Ishikawa (cell line): Measurements from ENCODE around the gene TEP1.

ENCODE experiments used
- CEBPB ChIP-seq: IDR thresholded peaks from 2 replicates; pipeline ENCODE4 v1.6.1; 2012
- CREB1 ChIP-seq: IDR thresholded peaks from 2 replicates; pipeline ENCODE4 v1.6.1; 2012; ENCODE audit warnings: low read depth
- EGR1 ChIP-seq: IDR thresholded peaks from 2 replicates; pipeline ENCODE4 v1.6.1; 2012
- EP300 ChIP-seq: IDR thresholded peaks from 2 replicates; pipeline ENCODE4 v1.6.1; 2012; ENCODE audit warnings: borderline replicate concordance
- FOXM1 ChIP-seq: IDR thresholded peaks from 2 replicates; pipeline ENCODE4 v1.6.1; 2012; ENCODE audit warnings: low read depth, borderline replicate concordance
- MAX ChIP-seq: IDR thresholded peaks from 2 replicates; pipeline ENCODE4 v1.6.1; 2012
- NFIC ChIP-seq: IDR thresholded peaks from 2 replicates; pipeline ENCODE4 v1.6.1; 2012
- RAD21 ChIP-seq: IDR thresholded peaks from 2 replicates; pipeline ENCODE4 v1.6.1; 2012; ENCODE audit warnings: low read depth
- REST ChIP-seq: IDR thresholded peaks from 2 replicates; pipeline ENCODE4 v1.6.1; 2012; ENCODE audit warnings: low read depth, mild to moderate bottlenecking
- TAF1 ChIP-seq: IDR thresholded peaks from 2 replicates; pipeline ENCODE4 v1.6.1; 2012; ENCODE audit warnings: low read depth, mild to moderate bottlenecking
- TCF12 ChIP-seq: IDR thresholded peaks from 2 replicates; pipeline ENCODE4 v1.6.1; 2012; ENCODE audit warnings: low read depth
- TEAD4 ChIP-seq: IDR thresholded peaks from 2 replicates; pipeline ENCODE4 v1.6.1; 2012
- USF1 ChIP-seq: IDR thresholded peaks from 2 replicates; pipeline ENCODE4 v1.6.1; 2012
- YY1 ChIP-seq: IDR thresholded peaks from 2 replicates; pipeline ENCODE4 v1.6.1; 2012; ENCODE audit warnings: low read depth
- ZBTB7A ChIP-seq: IDR thresholded peaks from 2 replicates; pipeline ENCODE4 v1.6.1; 2012; ENCODE audit warnings: low read depth

TEP1 gene

GRCh38 chr14:20380681-20381080 is 32.6 kb downstream of the TEP1 start:
- TF ChIP-seq REST (no peak), USF1 (no peak), YY1 (no peak), RAD21 (no peak), MAX (no peak), CREB1 (no peak), TCF12 (no peak), EGR1 (no peak), FOXM1 (no peak), NFIC (no peak), ZBTB7A (no peak), TEAD4 (no peak), CEBPB (no peak), TAF1 (no peak), EP300 (no peak)

GRCh38 chr14:20379743-20380142 is 33.6 kb downstream of the TEP1 start:
- TF ChIP-seq USF1 (no peak), TCF12 (no peak), EGR1 (no peak), FOXM1 (no peak), ZBTB7A (no peak), RAD21 (no peak), TAF1 (no peak), MAX (no peak), NFIC (no peak)

- TF ChIP-seq ZBTB7A (no peak), FOXM1 (no peak), EP300 (no peak), CEBPB (no peak), TCF12 (no peak), EGR1 (no peak), NFIC (no peak), USF1 (no peak), MAX (no peak), TAF1 (no peak), REST (no peak), CREB1 (no peak), YY1 (no peak)
Measured at GRCh38 chr14:20377171-20377570, 36.1 kb downstream of the TEP1 start.

GRCh38 chr14:20376071-20376588 is 37.2 kb downstream of the TEP1 start:
- TF ChIP-seq MAX (no peak), TEAD4 (no peak), CEBPB (no peak), CREB1 (no peak)

- no peak for TF ChIP-seq RAD21
- TF ChIP-seq REST, result no peak
- TF ChIP-seq TAF1, result no peak
- no peak for TF ChIP-seq YY1
- TF ChIP-seq NFIC, result no peak
- TF ChIP-seq CREB1, result no peak
- no peak for TF ChIP-seq CEBPB
- no peak for TF ChIP-seq EGR1
- TF ChIP-seq TCF12, result no peak
- TF ChIP-seq MAX, result no peak
- no peak for TF ChIP-seq USF1
- no peak for TF ChIP-seq TEAD4
- TF ChIP-seq ZBTB7A, result no peak
- no peak for TF ChIP-seq FOXM1
Measured at GRCh38 chr14:20375471-20375870, 37.8 kb downstream of the TEP1 start.
